HL-60/S4 treated with retinoic acid at 250 ng/mL for 4 days and 3 days (cell line): Measurements from ENCODE around the gene NKD2.
"Not testable (repeated sequence)": the region's sequence is repeated elsewhere in the genome, so short reads cannot be mapped to it uniquely, and the experiment has no call there.

Experiments used
- in situ Hi-C: fragments of 300-500 bp; cut with MboI; formaldehyde crosslinking; loops from 2 replicates; pipeline ENCODE4 v1.7.0; 2022; ENCODE audit warnings: low sequenced_read_pairs

The NKD2 gene

DNA sequence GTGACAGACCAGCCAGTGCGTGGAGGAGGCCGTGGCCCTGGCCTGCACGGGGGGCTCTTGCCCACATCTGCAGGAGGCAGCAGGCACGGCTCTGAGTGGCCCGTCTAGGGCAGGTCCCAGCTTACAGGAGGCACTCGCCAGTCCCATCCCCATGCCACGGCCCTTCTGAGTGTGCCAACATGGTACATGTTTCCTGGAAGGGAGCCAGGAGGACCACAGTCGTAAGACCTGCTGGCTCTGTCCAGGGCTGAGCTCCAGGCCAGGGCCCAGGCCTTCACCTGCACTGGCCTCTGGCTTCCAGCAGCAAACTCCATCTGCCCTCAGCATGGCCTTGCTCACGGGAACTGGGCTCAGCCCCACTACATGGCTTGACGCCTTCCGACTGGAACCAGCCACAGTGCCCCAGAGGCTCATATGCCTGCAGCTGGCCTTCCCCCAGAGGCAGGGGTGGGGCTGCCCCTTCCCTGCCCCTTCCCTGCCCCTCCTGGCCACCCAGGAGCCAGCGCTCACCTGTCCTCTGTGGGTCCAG is 3.8 kb downstream of the NKD2 start:
- in situ Hi-C loops: no loop called here

DNA sequence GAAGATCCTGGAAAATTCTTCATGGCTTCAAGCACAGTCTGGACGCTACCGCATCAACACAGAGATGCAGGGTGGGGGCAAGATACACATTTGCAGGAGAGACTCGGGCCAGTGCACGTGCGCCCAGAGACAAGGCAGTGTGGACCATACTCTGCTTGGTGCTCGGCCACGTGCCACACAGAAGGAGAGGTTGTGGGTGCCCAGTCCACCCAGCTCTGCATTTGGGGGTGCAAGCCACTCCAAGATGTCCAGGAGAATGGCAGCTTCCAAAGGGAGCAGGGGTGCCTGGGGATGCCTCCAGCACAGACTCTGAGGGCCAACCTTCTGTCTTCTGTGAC is 4.3 kb downstream of the NKD2 start:
- in situ Hi-C loops: no loop called here

DNA sequence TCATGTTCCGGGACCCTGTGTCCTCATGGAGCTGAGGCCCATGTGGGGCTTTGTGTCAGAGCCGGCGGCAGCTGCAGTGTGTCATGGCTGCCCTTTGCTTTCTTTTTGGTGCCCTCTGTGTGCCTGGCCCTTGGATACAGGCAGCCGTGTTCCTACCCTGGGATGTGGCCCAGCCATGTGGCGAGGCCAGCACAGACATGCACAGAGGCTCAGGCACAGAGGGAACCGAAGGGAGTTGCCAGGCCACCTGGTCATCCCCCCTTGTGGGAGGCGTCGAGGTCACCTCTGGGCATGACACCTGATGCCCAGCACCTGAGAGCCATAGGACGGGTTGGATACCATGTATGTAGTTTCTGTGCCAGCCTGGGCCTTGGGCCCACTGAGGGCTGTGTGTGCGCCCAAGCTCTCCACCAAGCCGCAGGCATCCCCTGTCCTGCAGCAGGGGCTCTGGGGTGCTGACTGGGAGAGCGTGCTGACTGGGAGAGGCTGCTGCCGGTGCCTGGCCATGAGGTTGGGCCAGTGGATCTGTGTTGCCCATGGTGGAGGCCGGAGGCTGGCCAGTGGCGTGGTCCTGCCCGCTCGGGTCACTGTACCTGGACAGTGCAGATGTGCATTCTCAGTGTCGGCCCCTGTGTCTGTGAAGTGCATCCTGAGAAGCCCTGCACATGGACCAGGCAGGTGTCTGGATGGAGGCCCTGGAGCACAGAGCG is 4.8 kb downstream of the NKD2 start:
- in situ Hi-C loops: no loop called here

DNA sequence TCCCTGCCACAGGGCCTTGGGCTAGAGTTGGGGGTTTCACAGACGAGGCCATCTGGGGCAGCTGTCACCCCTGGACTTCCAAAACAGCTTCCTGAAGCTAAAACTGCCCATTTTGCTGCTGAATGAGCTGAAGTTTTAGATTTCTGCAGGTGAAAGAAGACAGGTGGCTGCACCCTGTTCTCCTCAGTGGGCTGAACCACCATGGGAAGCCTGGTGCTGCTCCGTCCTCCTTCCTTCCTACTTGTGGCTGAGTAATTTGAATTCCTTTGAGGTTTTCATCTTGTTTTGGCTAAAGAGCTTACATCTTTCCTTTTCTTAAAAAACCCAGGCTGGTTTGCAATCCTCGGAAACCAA is 5.3 kb downstream of the NKD2 start:
- in situ Hi-C loops: no loop called here

DNA sequence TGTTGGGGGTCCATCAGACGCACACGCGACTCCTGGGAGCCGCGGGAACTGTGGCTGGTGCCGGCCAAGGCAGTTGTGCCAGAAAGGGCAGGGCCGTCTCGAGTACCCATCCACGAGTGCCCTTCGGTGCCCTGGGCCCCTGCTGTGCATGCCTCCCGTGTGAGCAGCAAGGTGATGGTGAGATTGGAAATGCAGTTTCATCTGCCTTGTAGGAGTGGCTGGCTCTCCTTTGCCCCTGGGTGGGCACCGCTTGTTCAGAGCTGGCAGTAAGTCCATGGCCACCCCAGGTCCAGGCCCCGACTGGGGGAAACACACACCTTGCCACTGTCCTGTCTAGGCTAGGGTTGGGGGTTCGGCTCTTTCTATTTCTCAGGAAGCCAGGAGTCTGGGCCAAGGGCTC is 5.7 kb downstream of the NKD2 start:
- in situ Hi-C loops: no loop called here

DNA sequence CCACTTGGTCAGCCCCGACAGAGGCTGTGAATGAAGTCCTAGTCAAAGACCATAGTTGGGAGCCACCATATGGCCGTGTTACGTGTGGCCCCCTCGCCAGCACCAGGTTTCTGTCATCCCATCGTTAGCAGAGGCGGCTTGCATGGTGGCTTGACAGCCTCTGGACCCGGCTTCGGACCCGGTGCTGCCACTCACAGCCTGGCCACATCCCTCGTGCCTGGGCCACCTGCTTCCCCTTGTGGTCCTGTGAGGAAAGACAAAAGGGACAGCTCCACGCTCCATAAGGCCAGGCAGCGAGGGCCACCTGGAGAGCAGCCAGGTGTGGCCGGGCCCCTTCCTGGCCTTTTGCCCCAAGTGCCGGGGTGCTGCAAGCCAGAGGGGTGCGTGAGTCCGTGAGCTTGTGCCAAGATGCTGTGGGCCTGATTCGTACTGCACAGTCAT is 6.2 kb downstream of the NKD2 start:
- in situ Hi-C loops: no loop called here

DNA sequence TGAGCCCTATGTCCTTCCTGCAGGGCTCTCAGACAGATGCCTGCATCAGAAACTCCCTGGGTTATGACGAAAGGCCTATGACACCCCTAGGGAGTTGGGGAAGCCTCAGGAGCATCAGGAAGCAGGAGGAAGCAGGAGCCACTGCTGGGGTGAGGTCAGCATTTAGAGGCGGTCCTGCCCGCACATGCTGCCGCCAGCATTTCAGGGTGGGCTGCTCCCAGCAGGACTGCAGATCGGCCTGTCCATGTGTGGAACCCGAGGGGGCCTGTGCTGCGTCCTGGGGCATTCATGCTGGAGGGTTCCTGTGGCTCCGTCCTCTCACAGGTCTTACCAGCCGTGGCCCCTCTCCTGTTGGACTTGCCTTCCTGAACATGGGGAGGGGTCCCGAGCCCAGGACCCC is 6.9 kb downstream of the NKD2 start:
- in situ Hi-C loops: no loop called here

DNA sequence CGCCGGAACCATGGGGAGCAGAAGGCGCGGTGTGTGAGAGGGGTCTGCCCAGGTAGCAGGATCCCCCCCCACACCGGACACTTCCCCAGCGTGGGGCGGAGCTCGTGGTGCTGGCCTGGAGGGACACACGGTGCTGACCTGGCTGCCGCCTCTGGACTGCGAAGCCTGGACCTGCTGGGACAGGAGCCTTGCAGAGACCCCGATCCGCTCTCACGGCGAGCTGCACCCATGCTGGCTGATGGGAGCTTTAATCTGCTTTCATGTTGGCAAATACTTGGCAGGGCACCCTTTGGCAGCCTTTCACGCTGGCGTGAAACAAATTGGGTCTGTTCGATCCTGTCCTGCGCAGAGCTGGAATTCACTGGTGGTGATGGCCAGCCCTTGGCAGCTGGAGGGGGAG is 7.4 kb downstream of the NKD2 start:
- in situ Hi-C loops: no loop called here

DNA sequence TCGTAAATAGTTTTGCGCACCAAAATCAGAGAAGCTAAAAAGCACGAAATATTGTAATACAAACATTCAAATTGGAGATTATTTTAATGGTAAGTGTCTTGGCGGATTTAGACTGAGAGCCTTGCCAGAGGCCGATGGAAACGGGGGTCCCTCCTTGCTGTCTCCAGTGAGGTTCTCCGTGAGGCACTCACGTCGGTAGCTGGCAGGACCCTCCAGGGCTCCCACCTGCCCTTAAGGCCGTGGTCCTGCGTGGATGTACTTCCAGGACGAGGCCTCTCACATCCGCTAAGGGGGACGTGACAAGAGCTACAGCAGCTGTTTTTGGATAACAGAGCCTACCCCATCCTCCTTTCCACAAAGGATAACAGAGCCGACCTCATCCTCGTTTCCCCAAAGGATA is 7.9 kb downstream of the NKD2 start:
- in situ Hi-C loops: no loop called here

DNA sequence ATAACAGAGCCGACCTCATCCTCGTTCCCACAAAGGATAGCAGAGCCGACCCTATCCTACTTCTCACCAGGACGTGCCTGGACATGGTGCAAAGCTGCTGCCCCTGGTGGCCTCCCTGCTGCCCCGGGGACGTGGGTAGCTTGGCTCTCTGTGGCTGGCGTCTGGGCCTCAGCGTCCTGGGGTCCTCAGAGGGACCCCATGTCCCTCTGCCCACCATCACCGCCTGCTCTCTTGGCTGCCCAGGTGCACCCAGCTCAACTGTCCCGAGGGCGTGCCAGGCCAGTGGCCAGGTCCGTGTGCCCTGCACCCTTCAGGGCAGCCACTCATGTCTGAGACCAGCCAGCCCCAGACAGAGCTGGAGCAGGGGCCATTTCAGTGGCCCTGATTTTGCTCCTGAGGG is 8.5 kb downstream of the NKD2 start:
- in situ Hi-C loops: no loop called here

DNA sequence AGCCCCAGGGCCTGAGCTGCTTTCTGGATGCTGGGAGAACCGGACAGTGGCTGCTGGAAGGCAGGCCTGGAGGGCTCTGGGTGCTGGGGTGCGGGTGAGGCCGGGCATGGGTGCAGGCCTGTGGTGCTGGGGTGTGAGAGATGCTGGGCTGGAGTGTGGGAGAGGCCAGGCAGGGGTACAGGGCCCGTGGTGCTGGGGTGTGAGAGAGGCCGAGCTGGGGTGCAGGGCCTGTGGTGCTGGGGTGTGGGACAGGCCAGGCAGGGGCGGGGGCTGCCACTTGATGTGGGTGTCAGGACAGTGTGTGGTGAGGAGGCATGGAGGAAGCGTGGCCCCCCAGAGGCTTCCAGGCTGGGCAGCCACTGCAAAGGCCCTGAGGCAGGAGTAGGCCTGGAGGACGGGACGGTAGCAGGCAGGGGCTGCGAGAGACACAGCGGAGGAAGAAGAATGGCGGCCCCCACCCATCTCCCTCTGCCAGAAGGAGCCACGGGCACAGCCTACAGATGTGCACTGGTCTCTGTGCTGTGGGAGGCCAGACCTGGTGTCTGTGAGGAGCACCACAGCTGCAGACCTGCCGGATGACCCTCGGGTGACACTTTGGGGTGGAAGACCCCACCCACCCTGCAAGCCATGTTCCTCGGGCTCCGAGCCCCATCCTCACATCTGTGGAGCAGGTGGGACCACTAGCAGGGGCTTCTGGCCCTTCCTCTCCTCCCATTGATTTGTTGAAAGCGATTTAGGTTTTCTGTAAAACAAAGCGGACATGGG is 9.3 kb downstream of the NKD2 start:
- in situ Hi-C loops: no loop called here

DNA sequence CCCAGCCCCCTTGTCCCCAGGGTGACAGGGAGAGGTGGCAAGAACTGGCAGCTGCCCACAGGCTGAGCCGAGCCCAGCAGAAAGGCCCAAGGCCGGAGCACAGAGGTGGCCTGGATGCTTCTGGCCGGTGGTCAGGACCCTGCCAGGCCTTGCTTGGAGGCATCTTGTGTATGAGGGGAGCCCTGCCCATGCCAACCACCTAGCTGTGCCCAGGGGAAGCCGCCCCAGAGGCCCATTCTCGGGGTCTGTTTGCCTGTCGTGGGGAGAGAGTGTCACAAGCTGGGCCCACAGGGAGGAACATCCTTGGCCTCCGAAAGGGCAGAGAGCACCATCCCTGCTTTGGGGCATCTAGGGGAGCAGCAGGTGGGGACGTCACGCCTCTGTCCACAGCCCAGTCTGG is 10.0 kb downstream of the NKD2 start:
- in situ Hi-C loops: no loop called here

DNA sequence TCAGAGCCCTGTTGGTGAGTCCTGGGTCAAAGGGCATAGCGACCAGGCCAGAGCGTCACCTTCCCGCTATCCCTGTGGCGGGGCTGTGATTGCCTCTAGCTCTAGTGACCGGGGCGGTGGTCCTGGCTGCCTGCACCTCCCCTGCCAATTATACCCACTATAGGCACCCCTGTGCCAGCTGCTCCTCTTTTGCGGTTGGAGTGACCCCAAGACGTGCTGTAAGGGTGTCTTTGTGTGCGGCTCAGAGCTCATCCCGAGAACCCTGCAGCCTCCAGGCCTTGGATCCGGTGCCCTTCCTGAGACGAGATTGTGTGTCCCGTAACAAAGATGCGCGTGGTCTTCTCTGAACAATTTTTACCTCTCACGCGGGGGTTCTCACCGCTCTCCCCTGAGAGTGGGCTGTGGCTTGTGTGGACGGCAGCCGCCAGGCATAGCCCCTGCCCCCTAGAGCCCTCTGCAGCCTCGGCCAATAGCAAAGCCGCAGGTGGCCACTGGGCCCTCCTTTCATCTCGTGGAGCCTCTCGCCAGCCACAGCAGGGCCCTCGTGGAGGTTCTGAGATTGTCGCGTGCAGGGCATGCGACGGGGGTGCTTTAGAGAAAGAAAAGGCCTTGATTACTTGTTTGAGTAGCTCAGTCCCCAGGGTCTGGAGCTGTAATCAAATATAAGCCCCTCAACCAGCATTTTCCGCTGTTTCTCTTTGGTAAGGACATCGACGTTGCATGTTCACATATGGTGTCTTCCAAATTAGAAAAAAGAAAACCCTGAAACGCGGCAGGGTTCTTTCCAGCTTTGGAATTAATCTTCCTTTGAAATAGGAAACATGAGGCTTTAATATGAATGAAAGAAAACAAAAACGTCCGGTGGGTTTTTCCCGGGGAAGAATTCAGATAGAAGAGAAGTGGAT is 10.7 kb downstream of the NKD2 start:
- in situ Hi-C loops: no loop called here

DNA sequence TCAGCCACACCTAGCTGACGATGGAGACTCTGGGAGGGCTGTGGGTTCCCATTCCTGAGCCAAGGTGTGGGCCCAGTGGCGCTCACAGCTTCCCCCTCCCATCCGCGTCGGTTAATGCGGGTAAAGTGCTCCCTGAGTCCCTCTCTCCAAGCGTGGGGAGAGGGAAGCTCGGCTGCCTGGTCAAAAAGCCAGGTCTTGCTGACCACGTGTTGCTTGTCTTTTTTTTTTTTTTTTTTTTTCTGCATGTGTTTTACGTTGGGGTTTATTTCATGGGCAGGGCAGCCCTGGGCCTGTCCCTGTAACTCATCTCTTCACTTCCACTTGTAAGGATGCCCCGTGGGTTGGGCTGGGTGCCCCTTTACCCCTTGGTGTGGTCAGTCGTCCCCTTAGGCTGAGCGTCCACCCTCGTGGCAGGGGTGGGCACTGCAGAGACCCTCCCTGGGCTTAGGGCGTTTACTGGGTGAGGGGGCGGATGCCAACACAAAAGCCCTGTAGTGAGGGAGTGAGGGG is 11.9 kb downstream of the NKD2 start:
- in situ Hi-C loops: no loop called here

DNA sequence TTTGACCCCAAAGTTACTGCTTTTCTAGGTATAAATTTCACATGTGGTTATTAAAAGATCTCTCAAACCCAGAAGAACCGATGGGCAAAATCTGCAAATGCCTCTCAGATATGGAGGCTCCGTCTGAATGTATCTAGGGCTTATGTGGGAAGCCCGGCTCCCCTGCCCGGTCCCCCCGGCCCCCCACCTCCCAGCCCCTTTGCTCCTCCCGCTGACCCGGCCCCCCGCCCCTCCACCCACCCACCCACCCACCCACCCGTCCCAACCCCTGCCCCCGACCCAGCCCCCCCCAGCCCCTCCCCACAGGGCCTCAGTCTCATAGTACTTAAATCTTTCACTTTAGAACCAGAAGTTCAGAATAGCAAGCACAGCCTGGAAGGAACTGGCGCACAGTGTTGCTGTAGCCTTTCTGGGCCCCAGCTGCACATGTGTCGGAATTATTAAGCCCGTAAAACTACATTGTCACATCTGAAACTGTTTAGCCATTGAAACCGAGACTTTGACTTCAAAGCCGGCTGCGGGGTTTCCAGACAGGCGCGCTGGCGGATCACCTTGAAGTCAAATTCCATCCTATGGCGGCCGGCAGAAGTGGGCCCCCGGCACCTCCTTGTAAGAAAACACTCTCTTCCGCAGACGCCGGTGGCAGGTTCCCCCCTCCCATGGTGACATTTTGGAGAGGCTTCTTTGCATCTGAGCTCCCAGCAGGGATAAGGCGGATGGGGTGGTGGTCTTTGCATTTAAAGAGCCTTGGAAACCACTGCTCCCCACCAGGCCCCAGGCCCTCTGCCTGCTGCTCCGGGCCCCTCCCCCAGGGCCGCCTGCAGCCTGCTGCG is 12.8 kb downstream of the NKD2 start:
- in situ Hi-C loops: no loop called here

DNA sequence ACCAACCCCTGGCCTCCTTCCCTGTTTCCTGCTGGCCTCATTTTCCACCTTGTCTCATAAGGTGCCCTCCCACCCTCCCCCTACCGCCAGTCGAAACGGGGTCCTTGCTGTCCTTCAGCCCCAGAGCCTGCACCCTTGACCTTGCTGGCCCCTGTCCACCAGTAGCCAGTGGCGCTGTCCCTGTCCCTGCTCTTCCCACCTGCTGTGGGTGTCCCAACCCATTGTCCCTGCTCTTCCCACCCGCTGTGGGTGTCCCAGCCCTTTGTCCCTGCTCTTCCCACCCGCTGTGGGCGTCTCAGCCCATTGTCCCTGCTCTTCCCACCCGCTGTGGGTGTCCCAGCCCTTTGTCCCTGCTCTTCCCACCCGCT is 13.4 kb downstream of the NKD2 start:
- in situ Hi-C loops: not testable (repeated sequence)

DNA sequence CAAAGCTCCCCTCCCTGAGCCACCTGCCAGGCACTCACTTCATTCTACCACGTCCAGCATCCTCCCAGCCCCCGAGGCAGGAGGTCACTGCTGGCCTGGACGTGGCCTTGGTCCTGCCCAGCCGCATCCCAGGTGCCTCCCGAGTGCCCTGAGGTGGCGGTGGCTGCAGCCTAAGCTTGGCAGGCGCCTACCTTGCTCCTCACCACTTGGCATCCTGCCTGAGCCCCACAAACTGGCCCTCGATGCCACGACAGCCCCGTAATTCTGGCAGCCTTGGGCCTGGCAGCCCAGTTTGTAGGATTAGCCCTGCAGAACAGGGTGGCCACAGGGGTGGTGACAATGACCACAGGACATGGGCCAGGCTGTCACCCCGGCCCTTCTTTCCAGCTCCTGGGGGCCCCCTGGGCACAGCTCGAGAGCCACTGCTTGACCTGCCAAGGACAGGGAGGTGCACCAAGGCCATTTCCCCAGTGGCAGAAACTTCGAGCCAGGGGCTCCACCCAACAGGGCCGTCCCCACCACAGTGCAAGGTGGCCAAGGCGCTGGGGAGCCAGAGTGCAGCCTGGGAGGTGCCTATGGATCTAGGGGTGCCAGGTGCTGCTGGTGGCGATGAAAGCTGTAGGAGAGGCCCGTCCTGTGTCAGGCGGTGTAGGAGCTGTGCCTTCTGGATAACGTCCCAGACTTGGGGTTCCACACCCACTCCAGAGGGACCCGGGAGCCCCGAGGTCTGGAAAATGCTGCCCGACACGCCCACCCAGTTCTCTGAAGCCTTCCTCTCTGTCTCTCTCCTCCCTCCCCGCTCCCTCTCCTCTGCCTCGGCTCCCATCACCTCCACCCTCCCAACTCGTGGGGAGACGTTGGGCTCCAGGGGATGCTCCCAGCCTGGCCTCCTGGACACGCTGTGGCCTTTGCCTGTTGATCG is 18.4 kb downstream of the NKD2 start:
- in situ Hi-C loops: no loop called here

DNA sequence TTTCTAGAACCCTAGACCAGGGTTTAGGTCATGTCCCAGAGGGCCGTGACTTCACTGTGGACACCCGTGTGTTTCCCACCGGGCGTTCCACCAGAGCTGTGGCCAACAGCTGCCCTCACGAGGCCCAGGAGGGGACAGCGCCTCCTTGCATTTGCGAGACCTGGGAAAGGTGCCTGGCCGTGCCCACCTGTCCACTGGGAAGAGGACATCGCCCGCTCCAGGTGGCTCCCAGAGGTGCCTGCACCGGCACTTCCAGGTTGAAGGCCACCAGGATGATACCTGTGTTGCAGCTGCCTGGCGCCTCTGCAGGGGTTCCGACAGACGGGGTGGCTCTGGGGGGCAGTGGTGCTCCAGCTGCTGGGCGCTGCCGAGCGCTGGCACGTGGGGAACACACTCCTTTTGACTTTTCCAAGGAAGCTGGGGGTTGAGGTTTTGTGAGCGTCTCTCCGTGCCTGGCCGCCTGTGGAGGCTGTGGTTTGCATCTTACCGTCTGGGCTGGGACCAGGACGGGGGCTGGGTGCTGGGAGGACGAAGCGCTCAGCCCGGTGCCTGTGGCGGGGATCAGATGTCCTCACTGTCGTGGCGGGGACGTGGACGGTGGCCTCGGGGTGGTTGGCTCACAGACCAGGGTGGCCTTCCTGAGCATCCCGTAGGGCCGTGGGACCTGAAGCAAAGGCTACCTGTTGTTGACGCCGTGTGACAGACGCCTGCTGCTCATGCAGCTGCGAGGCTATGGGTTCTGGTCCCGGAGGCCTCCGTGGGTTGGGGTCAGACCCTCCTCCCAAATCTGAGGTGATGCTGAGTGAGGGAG is 19.2 kb downstream of the NKD2 start:
- in situ Hi-C loops: no loop called here
